ENCODE measurements around the gene ANKRD11. TPM values are rescaled to one million over a fixed set of nuclear protein-coding genes. Genes with fewer than 3 reads are reported as not detected.

The ANKRD11 gene
- total RNA-seq, 2 experiments from 2014 or later: 184 to 235 TPM

DNA sequence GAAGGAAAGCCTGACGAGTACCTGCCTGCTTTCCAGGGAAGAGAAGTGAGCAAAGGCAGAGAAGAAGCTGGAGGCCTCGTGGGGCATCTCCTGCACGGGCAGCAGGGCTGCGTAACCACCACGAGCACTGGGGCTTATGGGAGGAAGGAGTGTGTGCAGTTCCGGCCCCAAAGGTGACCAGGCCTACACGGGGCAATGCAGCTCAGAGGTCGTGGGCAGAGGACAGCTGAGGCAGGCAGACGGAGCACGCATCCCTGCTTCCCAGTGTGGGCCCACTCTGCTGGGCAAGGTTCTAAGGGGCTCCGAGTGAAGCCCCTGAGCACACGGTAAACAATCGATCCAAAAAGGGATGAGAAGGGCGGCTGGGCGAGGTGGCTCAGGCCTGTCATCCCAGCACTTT is 109.7 kb downstream of the ANKRD11 start:
- CTCF ChIA-PET: no interaction called here
- Mint-ChIP-seq H3K4me1 (peaks cover 78% of the 10 kb centered on the region), H3K4me3 (no peak overlapping the region), H3K9me3 (ENCODE audit: low read depth) (peaks cover 3% of the 10 kb centered on the region), H3K36me3 (peaks cover 27% of the 10 kb centered on the region), H3K27ac (no peak overlapping the region), H3K27me3 (no peaks in the 10 kb centered on the region)
- DNase-seq (no peak), ATAC-seq (no peak)

DNA sequence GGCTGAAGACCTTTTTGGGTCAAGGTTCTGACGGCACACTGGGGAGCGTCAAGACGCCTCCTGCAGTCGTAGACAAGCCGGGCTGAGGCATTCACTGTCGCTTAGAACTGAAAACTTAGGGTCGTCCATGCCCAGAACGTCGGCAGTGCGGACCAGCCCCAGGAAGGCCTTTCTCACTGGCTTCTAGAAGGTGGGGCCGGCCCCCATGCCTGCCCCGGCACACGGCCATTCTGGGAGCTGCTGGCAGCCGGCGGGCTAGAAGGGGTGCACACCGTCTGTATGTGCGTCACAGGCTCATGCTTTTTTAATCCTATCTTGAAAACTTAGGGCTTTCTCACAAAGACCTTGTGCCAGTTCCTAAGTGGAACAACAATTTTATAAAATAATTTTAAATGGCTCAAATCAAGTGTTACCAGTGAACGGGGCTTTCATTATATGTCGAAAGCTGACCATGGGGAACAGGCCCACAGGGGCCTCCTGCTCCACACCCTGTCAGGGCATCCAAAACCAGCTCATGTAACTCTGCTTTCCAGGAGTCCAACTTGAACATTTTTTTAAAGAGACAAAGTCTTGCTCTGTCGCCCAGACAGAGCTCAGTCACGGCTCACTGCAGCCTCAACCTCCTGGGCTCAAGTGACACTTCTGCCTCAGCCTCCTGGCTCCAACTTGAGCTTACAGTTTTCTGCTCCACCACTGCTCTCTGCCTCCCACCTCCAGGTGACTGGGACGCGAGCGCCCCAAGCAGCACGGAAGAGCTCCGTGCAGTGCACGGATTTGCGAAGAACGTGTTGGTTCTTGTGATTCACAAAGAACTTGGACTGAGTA is 111.2 kb downstream of the ANKRD11 start:
- peaks cover 3% of the 10 kb centered on the region for H3K9me3 Mint-ChIP-seq (ENCODE audit: low read depth)
- no peak overlapping the region for H3K27ac Mint-ChIP-seq
- H3K27me3 Mint-ChIP-seq: no peaks in the 10 kb centered on the region
- H3K4me3 Mint-ChIP-seq: no peak overlapping the region
- peaks cover 31% of the 10 kb centered on the region for H3K36me3 Mint-ChIP-seq
- DNase-seq (no peak), ATAC-seq (no peak)
- CTCF ChIA-PET: interaction anchor here (1.1 kb wide), 1 partner anchor 9 kb away, joined by 3 read pairs; no protein-coding TSS in a partner anchor
- H3K4me1 Mint-ChIP-seq: peaks cover 71% of the 10 kb centered on the region

DNA sequence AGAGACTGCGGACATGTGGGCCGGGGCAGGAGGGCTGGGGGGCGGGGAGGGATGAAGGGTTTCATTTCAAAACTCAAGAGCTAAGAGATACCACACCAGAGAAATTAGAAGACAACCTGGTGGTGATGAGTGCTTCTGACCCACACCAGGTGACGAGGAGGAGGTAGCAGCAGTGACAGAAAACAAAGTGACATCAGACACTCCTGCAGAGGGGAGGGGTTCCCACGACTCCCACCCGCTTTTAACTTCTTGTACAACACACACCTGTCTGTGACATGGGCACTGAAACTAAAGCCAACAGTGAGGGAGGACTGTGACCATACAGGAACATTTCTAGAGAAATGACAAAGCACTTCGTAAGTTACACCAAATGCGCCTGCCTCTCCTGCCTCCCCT is 112.9 kb downstream of the ANKRD11 start:
- H3K27ac Mint-ChIP-seq: peak overlapping the region; percentile 22
- no peak for ATAC-seq
- H3K4me1 Mint-ChIP-seq: peaks cover 59% of the 10 kb centered on the region
- H3K4me3 Mint-ChIP-seq: no peak overlapping the region
- CTCF ChIA-PET: interaction anchor here (1.4 kb wide), 1 partner anchor 25 kb away, joined by 3 read pairs; no protein-coding TSS in a partner anchor
- no peak for DNase-seq
- H3K9me3 Mint-ChIP-seq (ENCODE audit: low read depth): peaks cover 3% of the 10 kb centered on the region
- peaks cover 33% of the 10 kb centered on the region for H3K36me3 Mint-ChIP-seq
- H3K27me3 Mint-ChIP-seq: no peaks in the 10 kb centered on the region

DNA sequence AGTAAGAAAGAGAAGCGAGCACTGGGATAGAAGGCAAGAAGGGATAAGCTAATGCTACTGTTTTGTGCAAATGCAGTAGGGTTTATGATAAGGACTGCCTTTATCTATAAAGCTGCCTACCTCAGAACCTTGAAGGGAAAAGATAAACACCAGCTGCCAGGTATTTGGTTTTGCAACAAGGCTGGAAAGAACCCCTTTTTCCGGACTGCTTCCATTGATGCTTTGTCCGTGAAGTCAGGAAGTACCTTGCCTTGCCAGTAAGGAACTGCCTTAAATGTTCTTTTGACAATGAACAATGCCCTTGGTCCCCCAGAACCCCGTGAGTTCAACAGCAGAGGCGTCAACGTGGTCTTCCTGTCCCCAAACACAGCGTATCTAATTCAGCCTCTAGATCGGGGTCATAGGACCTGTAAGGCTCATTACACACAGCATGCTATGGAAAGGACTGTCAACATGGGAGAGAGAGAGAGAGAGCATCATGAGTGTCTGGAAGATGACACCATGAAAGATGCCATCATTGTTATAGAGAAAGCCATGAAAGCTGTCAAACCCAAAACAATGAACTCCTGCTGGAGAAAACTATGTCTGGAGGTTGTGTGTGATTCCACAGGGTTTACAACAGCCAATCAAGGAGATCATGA is 113.4 kb downstream of the ANKRD11 start:
- peaks cover 57% of the 10 kb centered on the region for H3K4me1 Mint-ChIP-seq
- DNase-seq: no peak
- peaks cover 34% of the 10 kb centered on the region for H3K36me3 Mint-ChIP-seq
- peak overlapping the region; percentile 22 for H3K27ac Mint-ChIP-seq
- peaks cover 3% of the 10 kb centered on the region for H3K9me3 Mint-ChIP-seq (ENCODE audit: low read depth)
- ATAC-seq: no peak
- no peaks in the 10 kb centered on the region for H3K27me3 Mint-ChIP-seq
- CTCF ChIA-PET: interaction anchor here (1.2 to 1.4 kb wide), 2 partner anchors 9 to 25 kb away, joined by 3 read pairs; no protein-coding TSS in a partner anchor
- no peak overlapping the region for H3K4me3 Mint-ChIP-seq

DNA sequence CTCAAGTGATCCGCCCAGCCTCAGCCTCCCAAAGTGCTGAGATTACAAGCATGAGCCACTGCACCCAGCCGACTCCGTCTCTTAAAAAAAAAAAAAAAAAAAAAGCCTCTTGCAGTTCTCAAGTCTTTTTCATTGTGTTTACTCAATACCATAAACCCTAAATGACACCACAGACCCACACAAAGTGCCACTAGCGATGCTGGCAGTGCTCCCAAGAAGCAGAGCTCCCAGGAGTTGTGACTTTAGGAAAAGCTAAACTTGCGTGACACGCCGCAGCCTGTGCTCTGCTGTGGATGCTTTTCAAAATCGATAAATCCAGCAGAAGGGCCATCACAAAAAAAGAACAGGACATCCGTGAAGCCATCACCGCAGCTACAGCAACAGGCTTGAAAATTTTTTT is 114.7 kb downstream of the ANKRD11 start:
- DNase-seq (no peak), ATAC-seq (no peak)
- Mint-ChIP-seq H3K36me3 (peaks cover 34% of the 10 kb centered on the region), H3K27ac (no peak overlapping the region), H3K4me3 (no peak overlapping the region), H3K9me3 (ENCODE audit: low read depth) (peaks cover 3% of the 10 kb centered on the region), H3K4me1 (peaks cover 57% of the 10 kb centered on the region), H3K27me3 (no peaks in the 10 kb centered on the region)
- CTCF ChIA-PET: interaction anchor here (0.5 to 1.2 kb wide), 2 partner anchors 10 to 101 kb away, joined by 3 to 4 read pairs; no protein-coding TSS in a partner anchor

DNA sequence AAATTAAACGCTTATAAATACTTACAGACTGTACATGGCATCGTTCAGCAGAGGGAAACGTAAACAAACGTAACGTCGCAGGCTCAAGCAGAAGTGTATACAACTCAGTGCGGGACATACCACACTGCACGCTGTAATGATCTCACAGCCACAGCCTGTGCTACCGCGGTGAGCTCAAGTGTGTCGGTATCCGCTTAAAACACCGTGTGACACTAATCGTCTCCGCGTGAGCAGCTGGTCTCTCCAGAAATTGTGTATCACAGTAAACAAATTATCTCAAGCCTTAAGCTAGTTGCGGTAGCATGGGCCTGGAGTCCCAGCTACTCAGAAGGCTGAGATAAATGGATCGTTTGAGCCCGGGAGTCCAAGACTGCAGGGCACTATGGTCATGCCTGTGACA is 115.3 kb downstream of the ANKRD11 start:
- peaks cover 3% of the 10 kb centered on the region for H3K9me3 Mint-ChIP-seq (ENCODE audit: low read depth)
- DNase-seq: no peak
- H3K4me1 Mint-ChIP-seq: peaks cover 58% of the 10 kb centered on the region
- H3K27ac Mint-ChIP-seq: no peak overlapping the region
- CTCF ChIA-PET: no interaction called here
- no peak overlapping the region for H3K4me3 Mint-ChIP-seq
- H3K36me3 Mint-ChIP-seq: peaks cover 34% of the 10 kb centered on the region
- H3K27me3 Mint-ChIP-seq: no peaks in the 10 kb centered on the region
- no peak for ATAC-seq

DNA sequence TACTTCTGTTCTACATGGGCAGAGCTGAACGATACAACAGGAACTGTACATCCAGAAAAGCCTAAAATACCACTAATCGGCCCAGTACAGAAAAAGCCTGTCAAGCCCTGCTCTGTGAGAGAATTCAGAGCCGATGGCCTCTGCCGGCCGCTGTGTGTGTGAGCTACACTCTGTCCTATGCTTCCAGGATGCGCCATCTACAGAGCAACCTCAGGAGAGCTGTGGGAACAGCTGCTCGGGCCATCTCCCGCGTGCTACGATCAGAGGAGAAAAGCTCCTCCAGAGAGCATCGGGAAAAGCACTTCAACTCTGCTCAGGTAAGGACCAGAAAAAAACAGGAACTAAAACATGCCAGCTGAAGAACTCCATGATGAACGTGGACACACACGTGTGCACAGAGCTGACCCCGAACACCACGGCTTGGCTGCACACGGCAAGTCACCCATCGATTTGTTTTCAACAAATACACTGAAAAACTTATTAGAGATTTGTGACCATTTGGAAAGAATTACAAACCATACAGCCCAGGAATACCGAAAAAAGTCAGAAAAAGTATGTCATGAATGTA is 115.9 kb downstream of the ANKRD11 start:
- no peak overlapping the region for H3K27ac Mint-ChIP-seq
- CTCF ChIA-PET: no interaction called here
- no peaks in the 10 kb centered on the region for H3K27me3 Mint-ChIP-seq
- H3K4me1 Mint-ChIP-seq: peaks cover 59% of the 10 kb centered on the region
- peaks cover 3% of the 10 kb centered on the region for H3K9me3 Mint-ChIP-seq (ENCODE audit: low read depth)
- peaks cover 30% of the 10 kb centered on the region for H3K36me3 Mint-ChIP-seq
- DNase-seq (no peak), ATAC-seq (no peak)
- no peak overlapping the region for H3K4me3 Mint-ChIP-seq

DNA sequence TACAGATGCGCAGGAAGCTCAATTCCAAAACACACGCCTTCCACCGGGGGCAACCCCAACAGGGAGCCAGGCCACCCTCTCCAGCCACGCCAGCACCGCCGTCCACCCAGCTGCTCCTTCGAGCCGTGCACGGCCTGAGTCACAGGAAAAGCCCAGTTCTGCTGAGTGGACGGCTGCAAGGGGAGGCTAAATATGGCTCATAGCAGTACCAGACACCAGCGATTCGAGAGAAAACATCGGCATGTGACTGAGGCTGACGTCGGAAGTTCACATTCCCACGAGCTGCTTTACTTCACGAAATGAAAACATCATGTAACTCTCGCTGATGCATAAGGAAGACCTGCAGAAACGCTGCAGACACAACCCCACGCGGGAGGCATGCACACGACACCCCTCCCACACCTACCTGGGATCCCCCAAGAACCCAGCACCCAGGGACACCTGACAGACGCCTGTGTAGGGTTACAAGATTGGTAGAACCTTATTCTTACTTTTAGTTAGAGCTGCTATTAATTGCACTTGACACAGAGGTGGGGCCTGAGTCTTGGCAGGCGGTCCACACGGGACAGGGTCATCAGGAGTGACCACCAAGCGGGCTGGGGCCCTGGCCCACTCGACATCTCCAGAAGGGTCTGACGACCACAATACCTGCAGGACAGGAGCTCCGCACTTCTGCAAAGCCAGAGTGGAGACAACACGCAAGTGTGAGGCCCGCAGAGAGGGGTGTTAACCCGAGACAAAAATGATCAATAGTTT is 116.8 kb downstream of the ANKRD11 start:
- Mint-ChIP-seq H3K4me1 (peaks cover 63% of the 10 kb centered on the region), H3K4me3 (no peak overlapping the region), H3K27me3 (no peaks in the 10 kb centered on the region), H3K27ac (no peak overlapping the region), H3K9me3 (ENCODE audit: low read depth) (peaks cover 3% of the 10 kb centered on the region), H3K36me3 (peaks cover 29% of the 10 kb centered on the region)
- DNase-seq (no peak), ATAC-seq (no peak)
- CTCF ChIA-PET: no interaction called here

DNA sequence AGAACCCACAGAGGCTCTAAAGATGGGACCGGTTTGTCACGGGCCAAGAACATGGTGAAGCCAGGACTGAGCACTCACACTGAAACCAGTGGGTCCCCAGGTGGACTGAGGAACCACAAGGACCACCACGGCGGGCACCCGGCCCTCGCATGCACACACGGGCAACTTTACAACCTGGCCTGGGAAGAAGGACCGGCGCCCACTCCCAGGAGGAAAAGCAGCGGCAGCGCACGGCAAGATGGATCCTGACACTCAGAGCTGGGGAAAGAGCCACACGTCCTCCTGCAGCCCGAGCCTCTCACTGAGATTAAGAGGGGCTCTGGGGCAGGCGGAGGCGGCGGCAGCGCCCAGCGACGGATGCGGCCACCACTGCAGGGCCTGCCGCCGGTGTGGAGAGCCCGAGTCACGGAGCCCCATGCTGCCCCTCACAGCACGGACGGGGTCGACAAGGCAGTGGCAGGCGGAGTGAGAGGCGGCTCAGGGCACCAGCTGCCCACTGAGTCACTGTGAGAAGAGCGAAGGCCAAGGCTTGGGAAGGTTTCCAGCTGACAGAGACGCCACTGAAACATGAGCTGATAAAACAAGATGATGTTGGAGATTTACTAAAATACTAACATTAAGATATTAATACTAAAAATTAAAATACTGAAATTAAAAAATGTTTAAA is 118.3 kb downstream of the ANKRD11 start:
- Mint-ChIP-seq H3K36me3 (peaks cover 28% of the 10 kb centered on the region), H3K4me1 (peaks cover 60% of the 10 kb centered on the region), H3K4me3 (no peak overlapping the region), H3K27me3 (no peaks in the 10 kb centered on the region), H3K9me3 (ENCODE audit: low read depth) (peaks cover 3% of the 10 kb centered on the region), H3K27ac (peak overlapping the region; percentile 32)
- ATAC-seq (no peak), DNase-seq (no peak)
- CTCF ChIA-PET: no interaction called here

DNA sequence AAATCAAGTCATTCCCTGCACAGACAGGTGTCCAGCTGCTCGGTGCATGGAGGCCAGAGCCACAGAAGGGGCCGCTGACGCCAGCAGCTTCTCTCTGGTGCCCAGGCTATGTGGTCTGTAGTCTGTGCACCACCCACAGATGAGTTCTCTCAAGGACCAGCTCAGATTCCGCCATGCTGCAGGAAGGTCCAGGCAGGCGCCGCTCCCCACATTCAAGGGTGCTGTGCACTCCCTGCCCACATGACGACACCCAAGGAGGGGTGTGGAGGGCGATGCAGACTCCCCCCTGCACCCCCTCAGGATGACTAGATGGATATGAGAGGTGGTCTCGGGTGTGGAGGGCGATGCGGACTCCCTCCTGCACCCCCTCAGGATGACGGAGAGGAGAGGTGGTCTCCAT is 119.0 kb downstream of the ANKRD11 start:
- Mint-ChIP-seq H3K27ac (peak overlapping the region; percentile 32), H3K4me1 (peaks cover 61% of the 10 kb centered on the region), H3K9me3 (ENCODE audit: low read depth) (peaks cover 3% of the 10 kb centered on the region), H3K4me3 (no peak overlapping the region), H3K27me3 (no peaks in the 10 kb centered on the region), H3K36me3 (peaks cover 28% of the 10 kb centered on the region)
- DNase-seq (no peak), ATAC-seq (no peak)
- CTCF ChIA-PET: no interaction called here

DNA sequence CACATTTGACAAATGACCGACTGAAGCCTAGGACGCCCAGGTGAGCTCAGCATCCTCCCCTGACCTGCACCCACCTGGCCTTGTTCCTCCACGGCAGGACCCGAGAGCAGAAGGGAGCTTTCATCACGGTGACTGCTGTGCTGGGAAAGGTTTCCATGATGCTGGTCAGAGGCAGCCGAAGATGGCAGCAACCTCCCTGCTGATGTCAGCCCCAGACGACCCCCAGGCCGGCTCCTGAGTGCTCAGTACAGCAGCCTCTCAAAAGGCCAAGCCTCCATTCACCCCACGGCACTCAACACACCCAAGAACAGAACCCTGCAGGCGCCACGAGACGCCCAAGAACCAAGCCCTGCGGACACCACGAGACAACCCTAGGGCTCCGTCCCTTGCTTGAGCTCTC is 119.8 kb downstream of the ANKRD11 start:
- Mint-ChIP-seq H3K4me1 (peaks cover 65% of the 10 kb centered on the region), H3K4me3 (no peak overlapping the region), H3K27me3 (no peaks in the 10 kb centered on the region), H3K36me3 (peaks cover 26% of the 10 kb centered on the region), H3K27ac (peak overlapping the region; percentile 36), H3K9me3 (ENCODE audit: low read depth) (no peaks in the 10 kb centered on the region)
- no peak for ATAC-seq
- CTCF ChIA-PET: interaction anchor here (1.3 to 1.6 kb wide), 2 partner anchors 32 to 138 kb away, joined by 4 to 5 read pairs; partner anchors contain the start of gene SPG7
- no peak for DNase-seq

DNA sequence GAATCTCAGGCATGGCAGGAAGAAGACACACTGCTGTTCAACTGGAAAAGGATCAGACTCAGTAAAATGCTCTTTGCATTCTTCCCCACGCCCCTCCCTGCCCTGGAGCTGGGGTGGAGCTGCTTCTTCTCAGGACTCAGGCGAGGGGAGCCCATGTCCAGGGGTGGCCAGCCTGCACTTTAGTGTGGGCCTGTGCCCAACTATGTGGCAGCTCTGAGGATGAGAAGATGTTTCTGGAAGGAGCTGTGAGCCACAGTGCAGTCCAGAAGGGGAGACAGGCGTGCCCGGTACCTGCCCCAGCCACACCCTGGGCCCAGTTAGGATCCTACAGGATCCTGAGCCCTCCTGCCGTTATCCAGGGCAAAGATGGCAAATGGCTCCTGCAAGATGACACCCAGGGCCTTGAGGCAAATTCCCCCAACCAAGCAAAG is 120.3 kb downstream of the ANKRD11 start:
- Mint-ChIP-seq H3K27ac (peak overlapping the region; percentile 56), H3K4me3 (no peak overlapping the region), H3K9me3 (ENCODE audit: low read depth) (no peaks in the 10 kb centered on the region), H3K4me1 (peaks cover 70% of the 10 kb centered on the region), H3K36me3 (peaks cover 26% of the 10 kb centered on the region), H3K27me3 (no peaks in the 10 kb centered on the region)
- CTCF ChIA-PET: interaction anchor here (1.0 to 1.6 kb wide), 4 partner anchors 9 to 138 kb away, joined by 3 to 5 read pairs (median 4); partner anchors contain the start of gene SPG7
- DNase-seq: no peak
- no peak for ATAC-seq
